Kidney tubule cell (primary cell): ENCODE measurements around the gene APLP2.
"Not testable (repeated sequence)": the region's sequence is repeated elsewhere in the genome, so short reads cannot be mapped to it uniquely, and the experiment has no call there.

Source experiments
- DNase-seq: peaks from one replicate; pipeline ENCODE4 v3.0.0-alpha.2; 2018; ENCODE audit warnings: low spot score

APLP2 gene

GRCh38 chr11:130170345-130170744 lies 100.7 kb downstream of the APLP2 start:
- DNase-seq: no peak

- DNase-seq: no peak
Observed at GRCh38 chr11:130171534-130171933, 101.8 kb downstream of the APLP2 start.

GRCh38 chr11:130172001-130172400 lies 102.3 kb downstream of the APLP2 start:
- not testable (repeated sequence) for DNase-seq

- DNase-seq: no peak
Observed at GRCh38 chr11:130174642-130175041, 104.9 kb downstream of the APLP2 start.

GRCh38 chr11:130175898-130176297 lies 106.2 kb downstream of the APLP2 start:
- DNase-seq: no peak

- no peak for DNase-seq
Observed at GRCh38 chr11:130177782-130178181, 108.1 kb downstream of the APLP2 start.

GRCh38 chr11:130178441-130179339 lies 109.0 kb downstream of the APLP2 start:
- DNase-seq: peak; percentile 78

GRCh38 chr11:130179396-130180306 lies 110.0 kb downstream of the APLP2 start:
- peak; percentile 95 for DNase-seq

- peak; percentile 78 for DNase-seq
Observed at GRCh38 chr11:130180491-130180890, 110.8 kb downstream of the APLP2 start.

- DNase-seq: no peak
Observed at GRCh38 chr11:130180896-130181294, 111.2 kb downstream of the APLP2 start.

- DNase-seq: peak; percentile 80
Observed at GRCh38 chr11:130181295-130182272, 111.9 kb downstream of the APLP2 start.

- DNase-seq: no peak
Observed at GRCh38 chr11:130183878-130184610, 114.3 kb downstream of the APLP2 start.

- DNase-seq: no peak
Observed at GRCh38 chr11:130187096-130187495, 117.4 kb downstream of the APLP2 start.

- no peak for DNase-seq
Observed at GRCh38 chr11:130188047-130188446, 118.4 kb downstream of the APLP2 start.

- no peak for DNase-seq
Observed at GRCh38 chr11:130188585-130189347, 119.1 kb downstream of the APLP2 start.

- no peak for DNase-seq
Observed at GRCh38 chr11:130189492-130190210, 120.0 kb downstream of the APLP2 start.

GRCh38 chr11:130190371-130190881 lies 120.7 kb downstream of the APLP2 start:
- DNase-seq: no peak

- DNase-seq: no peak
Observed at GRCh38 chr11:130191896-130192295, 122.2 kb downstream of the APLP2 start.

GRCh38 chr11:130192845-130193267 lies 123.2 kb downstream of the APLP2 start:
- DNase-seq: no peak
